Measurements from ENCODE around the gene DFFA.
"Not testable (repeated sequence)": the region's sequence is repeated elsewhere in the genome, so short reads cannot be mapped to it uniquely, and the experiment has no call there.

DFFA gene

GRCh38 chr1:10472220-10473144 is at the start of gene DFFA:
TSS of gene DFFA (minus strand) at chr1:10472529. CDS start at chr1:10472458, 71 bp downstream.
- DNase-seq (ENCODE audit: low spot score): peak; percentile 88

- no peak for DNase-seq (ENCODE audit: low spot score)
Measured at GRCh38 chr1:10521537-10522157, 49.3 kb upstream of the DFFA start.

- DNase-seq (ENCODE audit: low spot score): no peak
Measured at GRCh38 chr1:10520952-10521351, 48.6 kb upstream of the DFFA start.

- no peak for DNase-seq (ENCODE audit: low spot score)
Measured at GRCh38 chr1:10520497-10520896, 48.2 kb upstream of the DFFA start.

- DNase-seq (ENCODE audit: low spot score): no peak
Measured at GRCh38 chr1:10519016-10519417, 46.7 kb upstream of the DFFA start.

- no peak for DNase-seq (ENCODE audit: low spot score)
Measured at GRCh38 chr1:10517677-10517982, 45.3 kb upstream of the DFFA start.

- DNase-seq (ENCODE audit: low spot score): no peak
Measured at GRCh38 chr1:10516925-10517676, 44.8 kb upstream of the DFFA start.

- no peak for DNase-seq (ENCODE audit: low spot score)
Measured at GRCh38 chr1:10515976-10516750, 43.8 kb upstream of the DFFA start.

GRCh38 chr1:10515301-10515975 is 43.1 kb upstream of the DFFA start:
- peak; percentile 22 for DNase-seq (ENCODE audit: low spot score)

GRCh38 chr1:10514490-10515235 is 42.3 kb upstream of the DFFA start:
- peak; percentile 26 for DNase-seq (ENCODE audit: low spot score)

- DNase-seq (ENCODE audit: low spot score): no peak
Measured at GRCh38 chr1:10513199-10513598, 40.9 kb upstream of the DFFA start.

- no peak for DNase-seq (ENCODE audit: low spot score)
Measured at GRCh38 chr1:10511494-10511885, 39.2 kb upstream of the DFFA start.

- DNase-seq (ENCODE audit: low spot score): peak; percentile 87
Measured at GRCh38 chr1:10510520-10511493, 38.5 kb upstream of the DFFA start.

- no peak for DNase-seq (ENCODE audit: low spot score)
Measured at GRCh38 chr1:10509809-10510509, 37.6 kb upstream of the DFFA start.

GRCh38 chr1:10508511-10508951 is 36.2 kb upstream of the DFFA start:
- DNase-seq (ENCODE audit: low spot score): no peak

GRCh38 chr1:10507111-10507879 is 35.0 kb upstream of the DFFA start:
- DNase-seq (ENCODE audit: low spot score): peak; percentile 62

- no peak for DNase-seq (ENCODE audit: low spot score)
Measured at GRCh38 chr1:10506677-10507047, 34.3 kb upstream of the DFFA start.

- not testable (repeated sequence) for DNase-seq (ENCODE audit: low spot score)
Measured at GRCh38 chr1:10506046-10506676, 33.8 kb upstream of the DFFA start.
